ENCODE measurements around the gene FAS.
"Not testable (repeated sequence)": the region's sequence is repeated elsewhere in the genome, so short reads cannot be mapped to it uniquely, and the experiment has no call there.

The FAS gene

GRCh38 chr10:88992921-88993524 is 2.4 kb downstream of the FAS start:
- no peak for DNase-seq (ENCODE audit: low read depth)

GRCh38 chr10:88994019-88994418 is 3.4 kb downstream of the FAS start:
- no peak for DNase-seq (ENCODE audit: low read depth)

GRCh38 chr10:88995156-88995876 is 4.7 kb downstream of the FAS start:
- no peak for DNase-seq (ENCODE audit: low read depth)

GRCh38 chr10:88996927-88997326 is 6.3 kb downstream of the FAS start:
- DNase-seq (ENCODE audit: low read depth): no peak

GRCh38 chr10:88999625-89000024 is 9.0 kb downstream of the FAS start:
- DNase-seq (ENCODE audit: low read depth): no peak

GRCh38 chr10:89001024-89001728 is 10.6 kb downstream of the FAS start:
- no peak for DNase-seq (ENCODE audit: low read depth)

GRCh38 chr10:89001729-89002072 is 11.1 kb downstream of the FAS start:
- no peak for DNase-seq (ENCODE audit: low read depth)

GRCh38 chr10:89002226-89002978 is 11.8 kb downstream of the FAS start:
- no peak for DNase-seq (ENCODE audit: low read depth)

GRCh38 chr10:89003344-89003743 is 12.7 kb downstream of the FAS start:
- DNase-seq (ENCODE audit: low read depth): no peak

- no peak for DNase-seq (ENCODE audit: low read depth)
Measured at GRCh38 chr10:89007129-89007893, 16.7 kb downstream of the FAS start.

GRCh38 chr10:89018700-89019346 is 28.2 kb downstream of the FAS start:
- not testable (repeated sequence) for DNase-seq (ENCODE audit: low read depth)

- DNase-seq (ENCODE audit: low read depth): no peak
Measured at GRCh38 chr10:89019569-89020327, 29.1 kb downstream of the FAS start.

- DNase-seq (ENCODE audit: low read depth): not testable (repeated sequence)
Measured at GRCh38 chr10:89021526-89021925, 30.9 kb downstream of the FAS start.

GRCh38 chr10:89022734-89023133 is 32.1 kb downstream of the FAS start:
- no peak for DNase-seq (ENCODE audit: low read depth)

GRCh38 chr10:89025453-89025852 is 34.9 kb downstream of the FAS start:
- no peak for DNase-seq (ENCODE audit: low read depth)

- DNase-seq (ENCODE audit: low read depth): no peak
Measured at GRCh38 chr10:89029181-89029580, 38.6 kb downstream of the FAS start.

- DNase-seq (ENCODE audit: low read depth): peak; percentile 38
Measured at GRCh38 chr10:89029785-89030437, 39.3 kb downstream of the FAS start.

GRCh38 chr10:89030791-89031190 is 40.2 kb downstream of the FAS start:
- DNase-seq (ENCODE audit: low read depth): no peak

- DNase-seq (ENCODE audit: low read depth): peak; percentile 33
Measured at GRCh38 chr10:89032141-89032891, 41.7 kb downstream of the FAS start.

Data from stimulated activated CD8-positive, alpha-beta memory T cell treated with anti-CD3 and anti-CD28 coated beads, Interleukin-7, amount 100 ng/mL, for 24 hours (primary cell).